RPMI7951 (cell line): ENCODE data around the gene MFAP2. TPM values are rescaled to one million over a fixed set of nuclear protein-coding genes. Genes with fewer than 3 reads are reported as not detected.
"Not testable (repeated sequence)": the region's sequence is repeated elsewhere in the genome, so short reads cannot be mapped to it uniquely, and the experiment has no call there.

Experiments
- DNase-seq: peaks from one replicate; pipeline ENCODE4 v3.0.0-alpha.2; 2012; ENCODE audit warnings: low read depth
- total RNA-seq: library from RNA; depleted of rRNA; stranded (reverse); fragments of >200 nt; shearing (Covaris generic); gene quantifications from 2 replicates; pipeline ENCODE4 v1.2.3, GENCODE V29; 2014

The MFAP2 gene
- total RNA-seq, 1 experiment from 2014 or later, result 14.5 TPM

DNA sequence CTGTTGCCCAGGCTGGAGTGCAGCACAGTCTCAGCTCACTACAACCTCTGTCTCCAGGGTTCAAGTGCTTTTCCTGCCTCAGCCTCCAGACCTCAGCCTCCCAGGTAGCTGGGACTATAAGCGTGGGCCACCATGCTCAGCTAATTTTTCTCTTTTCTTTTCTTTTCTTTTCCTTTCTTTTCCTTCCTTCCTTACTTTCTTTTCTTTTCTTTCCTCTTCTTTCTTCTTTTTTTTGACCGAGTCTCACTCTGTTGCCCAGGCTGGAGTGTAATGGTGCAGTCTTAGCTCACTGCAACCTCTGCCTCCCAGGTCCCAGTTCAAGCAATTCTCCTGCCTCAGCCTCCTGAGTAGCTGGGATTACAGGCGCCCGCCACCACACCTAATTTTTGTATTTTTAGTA lies 16.3 kb downstream of the MFAP2 start:
- not testable (repeated sequence) for DNase-seq

DNA sequence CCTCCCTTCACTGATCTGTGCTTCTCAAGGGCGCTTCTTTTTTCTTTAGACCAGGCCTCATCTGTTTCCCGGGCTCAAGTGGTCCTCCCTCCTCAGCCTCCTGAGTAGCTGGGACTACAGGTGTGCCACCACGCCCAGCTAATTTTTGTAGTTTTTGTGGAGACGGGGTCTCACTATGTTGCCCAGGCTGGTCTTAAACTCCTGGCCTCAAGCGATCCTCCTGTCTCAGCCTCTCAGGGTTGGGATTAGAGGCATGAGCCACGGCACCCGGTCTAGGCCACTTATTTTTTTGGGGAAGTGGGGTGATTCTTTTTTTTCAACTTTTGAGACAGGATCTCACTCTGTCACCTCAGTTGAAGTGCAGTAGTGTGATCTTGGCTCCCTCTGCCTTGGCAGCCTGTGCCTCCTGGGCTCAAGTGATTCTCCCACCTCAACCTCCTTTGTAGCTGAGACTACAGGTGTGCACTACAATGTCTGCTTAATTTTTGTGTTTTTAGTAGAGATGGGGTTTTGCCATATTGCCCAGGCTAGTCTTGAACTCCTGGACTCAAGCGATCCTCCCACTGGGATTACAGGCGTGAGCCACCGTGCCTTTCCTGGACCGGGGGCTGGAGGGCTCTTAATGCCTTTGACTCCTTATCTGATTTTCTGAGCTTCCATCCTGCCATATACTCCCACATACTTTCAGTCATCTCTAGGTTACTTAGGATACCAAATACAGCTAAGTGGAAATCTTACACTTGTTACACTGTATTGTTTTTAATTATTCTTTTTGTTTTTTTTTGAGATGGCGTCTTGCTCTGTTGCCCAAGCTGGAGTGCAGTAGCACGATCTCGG lies 18.9 kb downstream of the MFAP2 start:
- no peak for DNase-seq

DNA sequence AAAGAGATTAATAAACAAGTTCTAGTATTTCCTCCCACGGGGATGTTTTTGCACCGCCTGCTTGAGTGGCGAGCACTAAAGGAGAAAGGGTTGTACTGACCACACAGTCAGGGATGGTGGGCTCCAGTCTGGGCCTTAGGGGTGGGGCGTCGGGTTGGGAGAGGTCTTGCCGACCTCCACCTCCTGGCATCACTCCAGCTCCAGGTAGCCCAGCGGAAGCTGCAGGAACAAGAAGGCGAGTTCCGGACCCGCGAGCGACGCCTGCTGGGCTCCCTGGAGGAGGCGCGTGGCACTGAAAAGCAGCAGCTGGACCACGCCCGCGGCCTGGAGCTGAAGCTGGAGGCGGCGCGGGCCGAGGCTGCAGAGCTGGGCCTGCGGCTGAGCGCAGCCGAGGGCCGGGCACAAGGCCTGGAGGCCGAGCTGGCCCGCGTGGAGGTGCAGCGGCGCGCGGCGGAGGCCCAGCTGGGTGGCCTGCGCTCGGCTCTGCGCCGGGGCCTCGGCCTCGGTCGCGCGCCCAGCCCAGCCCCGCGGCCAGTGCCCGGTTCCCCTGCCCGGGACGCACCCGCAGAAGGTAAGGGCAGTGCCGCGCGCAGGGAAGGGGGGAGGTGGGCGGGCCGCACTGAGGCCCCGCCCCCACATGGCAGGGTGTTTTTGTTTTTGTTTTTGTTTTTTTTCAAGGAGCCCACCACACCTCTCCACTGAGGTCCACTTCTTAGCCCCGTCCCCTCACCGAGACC lies 19.7 kb downstream of the MFAP2 start:
- DNase-seq, result no peak

DNA sequence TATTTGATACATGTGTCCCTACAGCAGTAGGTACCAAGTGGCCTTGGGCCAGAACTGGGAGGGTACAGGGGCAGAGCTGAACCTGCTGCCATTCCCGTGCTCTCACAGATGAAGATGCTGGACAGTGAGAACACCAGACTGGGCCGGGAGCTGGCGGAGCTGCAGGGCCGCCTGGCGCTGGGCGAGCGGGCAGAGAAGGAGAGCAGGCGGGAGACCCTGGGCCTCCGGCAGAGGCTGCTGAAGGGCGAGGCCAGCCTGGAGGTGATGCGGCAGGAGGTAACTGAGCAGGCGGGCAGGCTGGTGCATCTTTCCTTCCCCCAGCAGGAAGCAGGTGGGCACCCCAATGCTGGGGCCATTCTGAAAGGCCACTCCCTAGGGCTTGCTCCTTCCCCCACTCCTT lies 21.9 kb downstream of the MFAP2 start:
- no peak for DNase-seq

DNA sequence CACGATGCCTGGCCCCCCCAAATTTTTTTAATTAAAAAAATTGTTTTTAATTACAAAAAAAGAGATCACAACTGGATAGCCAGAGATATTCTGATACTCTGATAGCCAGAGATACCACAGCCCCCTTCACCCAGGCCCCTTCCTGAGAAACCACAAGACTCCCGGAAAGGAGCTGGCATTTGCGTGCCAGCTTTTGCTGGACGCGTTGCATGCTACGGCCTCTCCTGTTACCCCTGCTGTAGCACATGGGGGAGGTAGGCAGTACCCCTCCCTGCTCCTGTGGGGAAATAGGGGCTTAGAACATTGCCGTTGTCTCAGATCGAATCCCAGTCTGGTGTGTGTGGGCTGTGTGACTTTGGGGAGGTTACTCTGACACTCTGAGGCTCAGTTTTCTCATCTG lies 22.7 kb downstream of the MFAP2 start:
- DNase-seq, result no peak

DNA sequence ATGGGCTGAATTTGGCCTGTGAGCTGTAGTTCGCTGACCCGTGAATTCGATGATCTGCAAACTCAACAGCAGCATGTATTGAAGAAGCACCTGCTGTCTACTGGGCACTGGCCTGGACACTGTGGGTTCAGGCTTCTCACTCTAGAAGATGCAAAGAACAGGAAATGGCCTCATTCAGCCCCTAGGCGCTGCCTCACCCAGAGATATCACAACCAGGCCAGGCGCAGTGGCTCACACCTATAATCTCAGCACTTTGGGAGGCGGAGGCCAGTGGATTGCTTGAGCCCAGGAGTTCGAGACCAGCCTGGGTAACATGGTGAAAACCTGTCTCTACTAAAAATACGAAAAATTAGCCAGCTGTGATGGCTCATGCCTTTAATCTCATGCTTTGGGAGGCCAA lies 23.6 kb downstream of the MFAP2 start:
- DNase-seq, result no peak

DNA sequence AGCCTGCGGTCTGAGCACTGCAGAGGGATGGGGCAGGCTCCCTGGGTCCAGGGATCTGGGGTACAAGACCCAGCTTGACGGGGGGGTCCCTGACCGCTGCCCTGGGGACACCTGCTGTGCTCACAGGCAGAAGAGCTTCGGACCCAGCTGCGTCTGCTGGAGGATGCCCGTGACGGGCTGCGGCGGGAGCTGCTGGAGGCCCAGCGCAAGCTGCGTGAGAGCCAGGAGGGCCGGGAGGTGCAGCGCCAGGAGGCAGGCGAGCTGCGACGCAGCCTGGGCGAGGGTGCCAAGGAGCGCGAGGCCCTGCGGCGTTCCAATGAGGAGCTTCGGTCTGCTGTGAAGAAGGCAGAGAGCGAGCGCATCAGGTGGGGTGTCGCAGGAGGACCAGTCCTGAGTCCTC lies 25.2 kb downstream of the MFAP2 start:
- no peak for DNase-seq

DNA sequence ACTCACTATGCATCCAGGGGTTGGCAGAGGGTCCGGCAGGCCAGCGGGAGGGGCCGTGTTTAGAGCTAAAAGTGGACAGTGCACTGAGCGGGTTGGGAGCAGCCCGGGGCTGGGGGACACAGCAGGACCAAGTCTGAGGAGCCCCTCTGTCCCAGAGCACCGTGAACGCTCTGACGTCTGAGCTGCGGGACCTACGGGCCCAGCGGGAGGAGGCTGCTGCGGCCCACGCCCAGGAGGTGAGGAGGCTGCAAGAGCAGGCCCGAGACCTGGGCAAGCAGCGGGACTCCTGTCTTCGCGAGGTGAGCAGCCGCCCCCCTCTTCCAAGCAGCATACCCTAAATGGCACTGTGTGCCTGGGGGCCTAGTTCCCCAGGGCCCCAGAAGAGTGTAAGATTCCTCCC lies 25.8 kb downstream of the MFAP2 start:
- no peak for DNase-seq

DNA sequence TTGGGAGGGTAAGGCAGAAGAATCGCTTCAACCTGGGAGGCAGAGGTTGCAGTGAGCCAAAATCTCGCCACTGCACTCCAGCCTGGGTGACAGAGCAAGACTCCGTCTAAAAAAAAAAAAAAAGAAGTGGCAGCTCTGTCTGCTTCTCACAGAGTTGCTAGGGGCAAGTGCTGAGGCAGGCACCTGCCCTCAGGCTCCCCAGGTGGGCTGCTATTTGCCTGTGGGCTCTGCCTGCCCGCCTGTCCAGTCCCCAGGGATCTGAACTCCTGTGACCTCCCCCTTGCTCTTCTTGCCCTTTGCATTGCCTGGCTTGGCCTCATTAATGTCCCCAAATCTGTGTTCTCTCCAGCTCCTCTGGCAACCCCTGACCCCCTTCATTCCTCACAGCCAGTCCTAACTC lies 28.0 kb downstream of the MFAP2 start:
- DNase-seq, result not testable (repeated sequence)

DNA sequence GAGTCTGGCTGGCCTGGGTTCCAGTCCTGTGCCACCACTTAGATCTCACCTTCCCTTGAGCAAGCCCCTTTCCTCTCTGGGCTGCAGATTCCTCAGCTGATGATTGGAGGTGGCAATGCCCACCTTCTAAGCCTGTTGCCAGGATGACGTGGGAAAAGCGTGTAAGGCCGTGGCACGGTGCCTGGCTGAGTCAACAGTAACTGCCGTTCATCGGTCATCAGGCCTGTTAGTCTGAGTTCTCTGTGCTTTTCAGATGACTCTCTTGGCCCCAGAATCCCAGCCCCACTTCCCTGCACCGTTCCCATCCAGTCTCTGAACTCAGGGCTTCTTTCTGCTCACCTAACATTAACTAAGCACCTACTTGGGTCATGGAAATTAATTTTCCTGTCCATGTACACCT lies 31.4 kb downstream of the MFAP2 start:
- peak; percentile 80 for DNase-seq

DNA sequence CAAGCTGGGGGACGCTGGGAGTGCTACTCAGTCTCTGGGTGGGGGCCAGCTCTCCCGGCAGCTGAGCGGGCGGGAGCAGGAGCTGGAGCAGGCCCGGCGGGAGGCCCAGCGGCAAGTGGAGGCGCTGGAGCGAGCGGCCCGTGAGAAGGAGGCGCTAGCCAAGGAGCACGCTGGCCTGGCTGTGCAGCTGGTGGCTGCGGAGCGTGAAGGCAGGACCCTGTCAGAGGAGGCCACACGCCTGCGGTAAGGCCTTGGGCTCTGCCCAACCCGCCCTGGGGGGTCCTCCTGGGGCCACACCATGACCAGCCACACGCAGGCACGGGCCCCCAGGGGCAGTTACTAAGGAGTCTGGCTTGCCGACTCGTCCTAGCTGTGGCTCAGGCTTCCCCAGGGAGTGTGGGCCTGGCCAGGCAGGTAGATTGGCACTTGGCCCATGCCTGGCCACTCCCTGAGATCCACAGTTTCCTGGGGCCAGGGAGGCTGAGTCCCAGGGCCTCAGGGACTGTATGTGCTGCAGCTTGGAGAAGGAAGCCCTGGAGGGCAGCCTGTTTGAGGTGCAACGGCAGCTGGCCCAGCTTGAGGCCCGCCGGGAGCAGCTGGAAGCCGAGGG lies 32.0 kb downstream of the MFAP2 start:
- DNase-seq, result not testable (repeated sequence)

DNA sequence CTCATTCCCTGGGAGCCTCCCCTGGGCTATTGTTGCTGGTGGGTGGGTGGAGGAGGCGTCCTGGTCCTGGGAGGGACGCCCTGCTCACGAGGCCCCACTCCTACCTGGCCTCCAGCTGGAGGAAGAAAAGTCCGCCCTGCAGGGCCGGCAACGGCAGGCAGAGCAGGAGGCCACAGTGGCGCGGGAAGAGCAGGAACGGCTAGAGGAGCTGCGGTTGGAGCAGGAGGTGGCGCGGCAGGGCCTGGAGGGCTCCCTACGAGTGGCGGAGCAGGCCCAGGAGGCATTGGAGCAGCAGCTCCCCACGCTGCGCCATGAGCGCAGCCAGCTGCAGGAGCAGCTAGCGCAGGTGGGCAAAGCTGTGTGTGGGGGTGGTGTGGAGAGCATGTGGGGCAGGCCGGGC lies 33.8 kb downstream of the MFAP2 start:
- DNase-seq, result no peak

DNA sequence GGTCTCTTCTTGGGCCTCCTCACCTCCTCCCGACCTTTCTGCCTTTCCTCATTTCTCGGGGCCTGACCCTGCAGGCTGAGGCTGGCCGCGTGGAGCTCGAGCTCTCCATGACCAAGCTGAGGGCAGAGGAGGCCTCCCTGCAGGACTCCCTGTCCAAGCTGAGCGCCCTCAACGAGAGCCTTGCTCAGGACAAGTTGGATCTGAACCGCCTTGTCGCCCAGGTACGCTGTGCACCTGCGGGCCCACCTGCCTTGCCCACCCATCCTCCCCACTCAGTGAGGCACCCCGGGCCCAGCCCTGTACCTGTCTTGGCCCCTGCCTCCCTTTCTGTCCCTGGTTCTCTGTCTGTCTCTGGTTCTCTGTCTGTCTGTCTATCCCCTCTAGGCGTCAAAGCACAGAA lies 34.2 kb downstream of the MFAP2 start:
- not testable (repeated sequence) for DNase-seq

DNA sequence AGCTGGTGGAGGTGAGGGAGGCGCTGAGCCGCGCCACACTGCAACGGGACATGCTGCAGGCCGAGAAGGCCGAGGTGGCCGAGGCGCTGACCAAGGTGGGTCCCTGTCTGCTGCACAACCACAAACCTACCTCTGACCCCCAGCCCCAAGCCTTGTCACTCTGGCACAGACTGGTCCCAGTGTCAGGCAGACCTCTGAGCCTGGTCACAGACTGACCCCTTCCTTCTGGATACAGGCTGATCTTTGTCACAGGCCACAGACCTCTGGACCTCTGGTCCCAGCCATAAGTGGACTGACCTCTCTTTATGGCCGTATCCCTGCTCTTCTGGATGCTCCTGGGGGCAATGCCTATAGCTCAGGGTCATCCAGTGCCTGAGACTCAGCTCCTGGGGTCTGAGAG lies 34.9 kb downstream of the MFAP2 start:
- not testable (repeated sequence) for DNase-seq

DNA sequence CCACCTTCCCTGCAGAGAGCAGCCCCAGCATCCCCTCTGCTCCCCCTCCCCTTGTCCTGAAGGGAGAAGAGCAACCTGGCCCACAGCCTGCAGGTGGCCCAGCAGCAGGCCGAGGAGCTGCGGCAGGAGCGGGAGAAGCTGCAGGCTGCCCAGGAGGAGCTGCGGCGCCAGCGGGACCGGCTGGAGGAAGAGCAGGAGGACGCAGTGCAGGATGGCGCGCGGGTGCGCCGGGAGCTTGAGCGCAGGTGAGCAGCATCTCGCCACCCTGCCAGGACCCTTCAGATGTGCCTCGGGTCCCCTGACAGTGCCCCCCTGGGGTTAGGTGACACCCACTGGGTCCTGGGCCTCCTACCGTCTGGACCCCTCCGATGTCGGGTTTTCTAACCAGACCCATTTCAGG lies 36.4 kb downstream of the MFAP2 start:
- DNase-seq, result no peak

DNA sequence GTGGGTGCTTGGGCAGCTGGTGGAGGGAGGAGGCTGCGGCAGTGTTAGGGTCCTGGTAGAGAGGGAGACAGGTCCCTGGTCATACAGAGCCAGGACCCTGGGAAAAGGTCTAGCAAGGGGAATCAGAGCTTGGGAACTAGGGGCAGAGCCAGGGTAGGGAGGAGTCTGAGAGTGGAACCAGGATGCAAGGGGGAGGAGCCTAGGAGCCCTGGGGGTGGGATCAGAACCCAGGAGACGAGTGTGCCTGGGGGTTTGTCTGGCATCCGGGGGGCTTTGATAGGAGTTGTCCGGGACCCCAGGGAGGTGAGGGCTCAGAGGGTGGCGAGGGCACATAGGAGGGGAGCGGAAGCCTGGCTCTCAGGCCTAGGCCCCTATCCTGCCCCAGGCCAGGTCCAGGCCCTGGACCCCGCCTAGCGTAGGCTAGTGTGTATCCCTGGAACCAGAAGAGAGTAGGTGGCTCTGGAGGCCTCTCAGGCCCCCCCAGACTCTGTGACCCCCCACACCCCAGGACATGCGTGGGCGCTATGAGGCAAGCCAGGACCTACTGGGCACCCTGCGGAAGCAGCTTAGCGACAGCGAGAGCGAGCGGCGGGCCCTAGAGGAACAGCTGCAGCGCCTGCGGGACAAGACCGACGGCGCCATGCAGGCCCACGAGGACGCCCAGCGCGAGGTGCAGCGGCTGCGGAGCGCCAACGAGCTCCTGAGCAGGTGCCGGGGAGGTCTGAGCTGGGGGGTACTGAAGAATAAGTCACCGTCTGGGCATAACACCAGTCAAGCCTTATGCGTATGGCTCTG lies 40.8 kb downstream of the MFAP2 start:
- DNase-seq, result not testable (repeated sequence)

DNA sequence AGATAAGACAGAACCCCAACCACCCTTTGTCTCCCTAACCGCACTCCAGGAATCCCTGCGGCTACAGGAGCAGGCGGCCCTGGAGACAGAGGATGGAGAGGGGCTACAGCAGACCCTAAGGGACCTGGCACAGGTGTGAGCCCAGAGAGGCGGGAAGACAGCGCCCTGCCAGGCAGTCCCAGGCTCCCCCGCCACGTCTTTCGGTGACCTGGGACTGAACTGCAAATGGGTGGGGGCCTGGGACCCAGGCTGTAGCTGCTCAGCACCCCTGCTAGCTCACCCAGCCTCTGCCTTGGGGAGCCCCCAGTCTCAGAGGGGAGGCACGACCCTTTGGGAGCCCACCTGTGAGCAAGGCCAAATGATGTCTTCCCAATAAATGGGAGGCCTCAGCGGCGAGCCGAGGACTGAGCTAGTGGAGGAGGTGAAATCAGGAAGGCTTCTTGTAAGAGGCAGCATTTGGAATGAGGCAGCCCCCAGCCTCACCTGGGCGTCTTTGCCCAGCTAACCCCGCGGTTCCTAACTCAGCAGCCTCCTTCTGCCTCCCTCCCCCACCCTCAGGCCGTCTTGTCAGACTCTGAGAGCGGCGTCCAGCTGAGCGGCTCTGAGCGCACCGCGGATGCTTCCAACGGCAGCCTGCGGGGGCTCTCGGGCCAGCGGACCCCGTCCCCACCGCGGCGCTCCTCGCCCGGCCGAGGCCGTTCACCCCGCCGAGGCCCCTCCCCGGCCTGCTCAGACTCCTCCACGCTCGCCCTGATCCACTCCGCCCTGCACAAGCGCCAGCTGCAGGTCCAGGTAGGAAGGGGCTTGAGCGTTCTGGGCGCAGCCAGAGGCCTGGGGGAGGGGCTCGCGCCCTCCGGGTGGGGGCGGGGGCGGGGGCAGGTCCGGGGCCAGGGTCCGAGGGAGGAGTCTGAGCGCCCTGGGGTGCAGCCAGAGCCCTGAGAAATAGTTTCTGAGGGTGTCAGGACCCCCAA lies 41.8 kb downstream of the MFAP2 start:
- no peak for DNase-seq

DNA sequence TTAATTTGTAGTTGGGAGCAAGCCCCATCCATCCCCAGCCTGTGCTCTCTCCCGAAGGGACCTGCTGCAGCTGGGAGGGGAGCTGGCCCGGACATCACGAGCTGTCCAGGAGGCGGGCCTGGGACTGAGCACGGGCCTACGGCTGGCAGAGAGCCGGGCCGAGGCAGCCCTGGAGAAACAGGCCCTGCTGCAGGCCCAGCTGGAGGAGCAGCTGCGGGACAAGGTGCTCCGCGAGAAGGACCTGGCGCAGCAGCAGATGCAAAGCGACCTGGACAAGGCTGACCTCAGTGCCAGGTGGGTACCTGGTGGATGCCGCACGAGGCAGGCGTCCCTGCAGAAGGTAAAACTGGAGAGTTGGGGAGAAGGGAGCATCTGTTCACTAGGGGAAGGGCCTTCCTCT lies 43.8 kb downstream of the MFAP2 start:
- not testable (repeated sequence) for DNase-seq

DNA sequence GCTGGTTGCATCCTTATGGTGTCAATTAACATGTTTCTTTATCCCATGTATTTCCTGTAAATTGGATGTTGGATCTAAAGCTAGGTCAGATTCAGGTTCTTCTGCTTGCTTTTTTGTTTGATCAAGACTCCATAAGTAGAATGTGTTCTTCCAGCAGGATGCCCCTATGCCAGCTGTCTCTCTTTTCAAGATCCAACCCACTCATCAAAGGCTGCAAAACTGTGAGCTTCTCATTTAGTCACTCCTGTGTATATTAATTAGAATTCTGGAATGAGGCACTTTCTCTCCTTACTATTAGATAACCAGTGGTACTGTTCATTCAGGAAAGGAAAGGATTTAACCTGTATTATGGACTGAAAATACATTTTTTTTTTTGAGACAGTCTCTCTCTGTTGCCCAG lies 46.5 kb downstream of the MFAP2 start:
- DNase-seq, result not testable (repeated sequence)

DNA sequence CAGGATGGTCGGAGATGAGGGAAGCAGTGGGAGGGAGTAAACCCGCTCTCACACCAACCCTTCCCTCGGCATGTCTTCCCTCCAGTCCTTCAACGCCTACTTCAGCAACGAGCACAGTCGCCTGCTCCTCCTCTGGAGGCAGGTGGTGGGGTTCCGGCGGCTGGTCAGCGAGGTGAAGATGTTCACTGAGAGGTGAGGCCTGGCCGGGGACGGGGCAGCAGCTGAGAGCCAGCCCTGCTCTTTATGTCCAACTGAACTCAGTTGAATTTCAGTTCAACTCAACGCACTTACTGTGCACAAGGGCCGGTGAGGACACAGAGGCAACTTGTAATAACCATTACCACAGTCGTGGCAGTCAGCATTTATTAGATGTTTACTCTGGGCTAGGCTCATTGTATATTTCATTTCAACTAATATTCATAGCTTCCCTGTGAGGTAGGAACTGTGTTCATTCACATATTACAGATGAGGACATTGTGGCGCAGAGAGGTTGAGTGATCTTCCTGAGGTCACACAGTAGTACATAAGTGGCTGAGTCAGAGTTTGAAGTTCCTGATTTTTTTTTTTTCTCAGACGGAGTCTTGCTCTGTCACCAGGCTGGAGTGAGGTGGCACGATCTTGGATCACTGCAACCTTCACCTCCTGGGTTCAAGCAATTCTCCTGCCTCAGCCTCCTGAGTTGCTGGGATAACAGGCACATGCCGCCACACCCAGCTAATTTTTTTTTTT lies 49.0 kb downstream of the MFAP2 start:
- DNase-seq, result not testable (repeated sequence)
